ENCODE measurements around the gene NMNAT2.

- TF ChIP-seq CTCF (IDR thresholded peaks at IDR 0.05; ENCODE audit: low read depth, low read length), result no peak
- no peak for TF ChIP-seq EZH2phosphoT487 (IDR thresholded peaks at IDR 0.05; ENCODE audit: low read depth)
Measured at GRCh38 chr1:183236158-183236725, 181.9 kb downstream of the NMNAT2 start.

Measured in OCI-LY3 (cell line).